ENCODE measurements around the gene CD300E.
"Not testable (repeated sequence)": the region's sequence is repeated elsewhere in the genome, so short reads cannot be mapped to it uniquely, and the experiment has no call there.

Gene CD300E, protein sequence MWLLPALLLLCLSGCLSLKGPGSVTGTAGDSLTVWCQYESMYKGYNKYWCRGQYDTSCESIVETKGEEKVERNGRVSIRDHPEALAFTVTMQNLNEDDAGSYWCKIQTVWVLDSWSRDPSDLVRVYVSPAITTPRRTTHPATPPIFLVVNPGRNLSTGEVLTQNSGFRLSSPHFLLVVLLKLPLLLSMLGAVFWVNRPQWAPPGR

DNA sequence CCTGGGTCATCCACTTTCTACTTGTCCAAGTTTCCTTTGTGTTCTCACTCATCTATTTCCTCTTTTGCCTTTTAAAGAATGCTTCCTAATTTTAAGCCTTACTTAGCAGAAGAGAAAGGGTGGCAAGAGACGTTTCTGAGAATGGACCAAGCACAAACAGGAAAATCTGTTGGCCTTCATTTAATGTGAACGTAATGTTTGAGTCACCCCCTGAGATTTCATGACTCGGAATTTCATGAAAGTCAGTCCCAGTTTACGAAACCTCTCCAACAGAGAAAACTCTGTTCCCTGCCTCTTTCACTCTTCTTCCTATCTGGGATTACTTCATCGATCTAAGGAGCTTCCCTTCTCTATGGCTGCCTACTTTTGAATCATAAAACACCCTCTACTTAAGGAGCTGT lies at the start of gene CD300E:
CD300E (minus strand) TSS at position 46 of the 401 bp plus-strand sequence. CDS start 117 bp downstream, outside the sequence.
- no peak for DNase-seq (ENCODE audit: low read depth)

DNA sequence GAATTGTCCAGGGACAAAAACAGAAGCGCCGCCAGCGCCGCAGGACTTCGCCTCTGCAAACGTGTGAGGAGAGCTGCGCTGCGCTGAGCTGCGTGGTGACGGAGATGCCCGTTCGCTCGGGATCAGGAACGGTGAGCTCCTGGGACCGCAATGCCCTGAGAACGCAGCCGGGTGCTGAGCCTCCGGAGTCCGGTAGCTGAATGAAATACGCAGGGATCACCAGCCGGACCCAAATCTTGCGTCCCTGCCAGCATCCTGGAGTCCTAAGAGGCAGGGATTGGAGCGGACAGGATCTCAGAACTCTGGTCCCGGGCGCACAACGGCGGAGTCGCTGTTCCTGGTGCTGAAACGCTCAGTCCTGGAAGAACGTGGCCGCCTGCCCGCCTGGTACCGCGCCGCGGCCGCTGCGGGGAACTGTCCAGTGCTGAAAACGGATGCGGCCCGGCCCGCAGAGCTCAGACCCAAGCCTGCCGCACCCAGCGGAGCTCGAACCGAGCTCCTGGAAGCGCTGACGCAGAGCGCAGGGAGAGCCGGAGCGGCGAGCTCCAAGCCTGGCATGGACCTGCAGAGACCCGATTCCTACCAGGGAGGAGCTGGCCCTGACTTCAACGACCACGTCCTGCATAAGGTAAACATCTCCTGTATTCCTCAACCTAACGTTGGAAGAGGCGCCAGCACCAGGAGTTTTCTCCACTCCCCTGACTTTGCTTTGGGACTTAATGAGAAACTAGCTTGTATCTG lies 47.7 kb upstream of the CD300E start:
- DNase-seq (ENCODE audit: low read depth) = peak; percentile 44

DNA sequence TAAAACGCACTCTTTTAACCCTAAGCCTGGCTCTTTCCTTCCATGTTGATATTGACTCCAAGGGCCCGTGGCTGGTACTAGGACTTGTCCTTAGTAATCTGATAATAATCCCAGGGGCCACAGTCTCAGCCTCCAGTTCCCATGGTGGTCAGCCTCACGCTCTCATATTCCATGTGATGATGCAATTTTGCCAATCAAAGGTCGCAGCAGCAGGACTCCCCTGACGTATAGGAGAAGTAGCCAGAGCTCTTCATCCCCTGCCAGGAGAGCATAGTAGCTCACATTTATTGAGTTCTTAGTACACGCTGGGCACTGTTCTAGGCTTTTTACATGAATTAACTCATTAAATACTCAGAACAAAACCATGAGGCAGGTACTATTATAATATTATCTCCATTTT lies 46.8 kb upstream of the CD300E start:
- DNase-seq (ENCODE audit: low read depth) = no peak

DNA sequence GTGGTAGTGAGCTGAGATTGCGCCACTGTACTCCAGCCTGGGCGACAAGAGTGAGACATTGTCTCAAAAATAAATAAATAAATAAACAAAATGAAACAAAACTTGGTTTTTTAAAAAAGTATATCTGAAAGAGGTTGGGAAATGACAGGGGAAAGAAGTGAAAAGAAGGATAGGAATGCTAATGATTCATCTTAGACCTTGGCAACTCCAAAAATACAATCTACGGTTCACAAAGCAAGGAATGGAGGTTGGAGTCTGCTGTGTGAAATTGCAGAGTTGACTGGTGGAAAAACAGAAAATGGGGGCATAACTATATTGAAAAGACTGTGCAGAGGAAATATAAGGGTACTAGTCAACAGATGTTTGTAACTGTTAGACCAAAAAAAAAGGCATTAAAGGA lies 40.0 kb upstream of the CD300E start:
- DNase-seq (ENCODE audit: low read depth) = no peak

DNA sequence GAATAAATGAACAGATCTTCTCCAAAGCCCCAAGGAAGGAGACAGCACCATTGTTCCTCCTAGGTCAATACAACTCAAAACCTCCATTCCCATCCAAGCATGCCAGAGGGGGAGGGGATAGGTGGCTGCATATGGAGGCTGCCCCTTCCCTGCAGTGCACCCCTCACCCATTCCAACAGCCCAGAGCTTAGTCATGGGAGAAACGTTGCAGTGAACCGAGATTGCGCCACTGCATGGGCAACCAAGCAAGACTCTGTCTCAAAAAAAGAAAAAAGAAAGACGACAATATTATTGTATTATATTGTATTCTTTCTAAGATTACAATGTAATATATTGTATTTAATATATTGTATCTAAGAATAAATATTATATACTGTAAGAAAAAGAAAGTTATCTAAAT lies 36.4 kb upstream of the CD300E start:
- DNase-seq (ENCODE audit: low read depth) = no peak

DNA sequence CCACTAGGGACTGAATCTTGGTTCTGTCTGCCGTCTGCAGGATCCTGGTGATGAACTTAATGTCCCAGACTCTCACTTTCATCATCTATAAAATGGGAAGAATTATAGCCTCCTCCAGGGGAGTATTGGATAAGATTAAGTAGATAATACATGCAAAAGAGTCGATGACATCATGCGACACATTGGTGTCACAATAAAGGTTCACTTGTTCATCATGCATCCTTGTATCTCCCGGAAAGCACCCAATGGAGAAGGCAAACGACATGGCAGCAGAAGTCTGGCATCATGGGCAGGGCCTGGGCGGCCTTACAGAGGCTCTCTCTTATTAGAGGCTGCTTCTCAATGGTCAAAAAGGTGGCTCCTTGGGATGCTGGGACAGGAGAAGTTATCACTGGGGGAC lies 35.1 kb upstream of the CD300E start:
- DNase-seq (ENCODE audit: low read depth) = no peak

DNA sequence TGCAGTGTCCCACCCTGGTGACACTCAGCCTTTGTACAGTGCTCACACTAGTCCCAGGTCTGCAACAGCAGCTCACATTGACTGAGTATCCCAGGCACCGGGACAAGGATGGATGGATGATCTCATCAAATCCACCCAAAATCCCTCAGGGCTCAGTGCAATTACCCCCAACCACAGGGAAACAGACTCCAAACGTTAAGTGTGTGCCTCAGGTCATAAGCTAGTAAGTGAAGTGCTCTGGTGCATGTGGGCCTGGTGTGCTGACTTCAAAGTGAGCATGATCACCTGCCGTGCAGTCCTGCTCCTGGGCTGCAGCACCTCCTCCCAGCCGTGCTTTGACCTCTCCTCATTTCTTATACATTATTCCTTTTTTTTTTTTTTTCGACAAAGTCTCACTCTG lies 31.2 kb upstream of the CD300E start:
- no peak for DNase-seq (ENCODE audit: low read depth)

DNA sequence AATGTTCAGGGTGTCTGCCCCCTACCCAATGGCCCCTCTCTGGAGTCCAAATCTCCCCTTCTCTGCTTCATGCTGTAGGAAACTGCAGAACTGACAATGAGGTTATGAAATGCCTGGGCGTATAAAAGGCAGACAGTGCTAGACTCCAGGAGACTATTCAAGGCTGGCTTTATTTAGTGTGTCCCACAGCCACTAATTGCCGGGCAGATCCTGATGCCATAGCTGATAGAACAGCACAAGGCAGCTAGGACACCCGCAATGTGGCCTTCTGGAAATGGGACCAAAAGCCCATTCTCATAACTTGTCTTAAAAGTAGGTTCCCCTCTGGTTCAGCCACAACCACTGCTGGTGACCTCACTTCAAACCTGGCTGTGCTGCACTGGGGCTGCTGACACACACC lies 28.5 kb upstream of the CD300E start:
- no peak for DNase-seq (ENCODE audit: low read depth)

DNA sequence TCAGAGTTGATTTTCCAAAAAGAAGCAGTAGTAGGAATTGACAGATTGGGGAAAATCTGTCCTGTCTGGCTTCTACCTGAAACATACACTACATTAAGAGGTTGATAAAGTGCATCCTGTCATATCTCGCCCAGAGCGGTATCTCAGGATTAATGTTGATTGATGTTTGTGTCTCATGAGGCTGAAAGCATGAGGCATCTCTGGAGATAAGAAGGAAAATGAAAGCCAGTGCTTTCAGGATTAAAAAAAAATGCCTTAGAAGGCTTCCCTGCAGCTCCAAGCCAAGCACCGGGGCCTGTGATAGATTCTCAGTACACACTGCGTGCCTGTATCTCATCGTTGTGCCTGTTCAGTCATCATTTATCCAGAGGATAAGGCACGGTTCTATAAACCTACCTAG lies 26.4 kb upstream of the CD300E start:
- DNase-seq (ENCODE audit: low read depth) = no peak

DNA sequence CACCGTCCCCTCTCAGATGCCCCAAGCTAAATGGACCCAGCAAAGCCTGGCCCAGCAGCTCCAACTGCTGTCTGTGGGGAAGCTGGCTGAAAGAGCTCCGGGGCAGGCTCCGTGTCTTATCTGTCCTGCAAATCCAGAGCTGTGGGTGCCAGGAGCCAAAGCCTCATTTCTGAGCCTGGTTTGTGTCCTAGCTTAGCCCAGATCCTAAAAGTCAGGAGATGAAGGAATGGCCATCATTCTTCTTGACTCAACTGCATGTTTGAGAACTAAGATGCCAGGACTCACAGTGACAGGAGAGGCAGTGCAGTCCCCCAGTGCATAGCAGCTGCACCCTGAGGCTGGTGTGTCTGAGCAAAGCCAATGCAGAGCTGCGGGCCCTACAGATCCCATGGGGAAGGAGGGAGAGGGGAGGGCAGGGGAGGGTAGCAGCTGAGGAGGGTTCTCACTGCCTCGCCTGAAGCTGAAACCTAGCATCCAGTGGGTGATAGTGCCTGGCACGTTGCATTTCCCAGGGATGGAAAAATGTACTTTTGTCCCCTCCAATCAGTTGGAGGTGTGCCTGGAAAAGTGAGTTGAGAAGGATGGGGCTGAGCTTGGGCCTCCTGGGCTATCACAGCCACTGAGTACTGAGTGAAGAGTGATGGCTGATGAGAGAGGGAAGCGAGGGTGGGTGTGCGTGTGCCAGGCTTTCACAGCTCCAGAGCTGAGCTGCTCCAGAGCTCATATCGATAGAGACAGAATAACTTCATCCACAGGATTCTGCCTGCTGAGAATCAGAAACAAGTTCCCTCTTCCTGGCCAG lies 24.5 kb upstream of the CD300E start:
- no peak for DNase-seq (ENCODE audit: low read depth)

DNA sequence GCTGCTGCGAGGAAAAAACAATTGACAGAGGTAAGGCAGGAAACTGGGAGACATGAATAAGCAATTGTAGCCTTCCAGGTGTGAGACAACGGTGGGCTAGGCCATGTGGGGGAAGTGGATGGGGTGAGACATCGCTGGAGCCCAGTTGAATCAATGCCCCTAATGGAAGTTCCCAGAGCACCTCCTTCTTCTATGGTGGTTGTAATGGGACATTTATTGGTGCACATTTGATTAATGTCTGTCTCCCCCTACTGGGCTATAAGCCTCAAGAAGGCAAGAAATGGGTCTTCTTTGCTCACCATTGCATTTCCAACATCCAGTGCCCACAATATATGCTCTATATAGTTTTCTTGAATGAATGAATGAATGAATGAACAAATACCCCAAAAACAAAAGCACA lies 22.7 kb upstream of the CD300E start:
- no peak for DNase-seq (ENCODE audit: low read depth)

DNA sequence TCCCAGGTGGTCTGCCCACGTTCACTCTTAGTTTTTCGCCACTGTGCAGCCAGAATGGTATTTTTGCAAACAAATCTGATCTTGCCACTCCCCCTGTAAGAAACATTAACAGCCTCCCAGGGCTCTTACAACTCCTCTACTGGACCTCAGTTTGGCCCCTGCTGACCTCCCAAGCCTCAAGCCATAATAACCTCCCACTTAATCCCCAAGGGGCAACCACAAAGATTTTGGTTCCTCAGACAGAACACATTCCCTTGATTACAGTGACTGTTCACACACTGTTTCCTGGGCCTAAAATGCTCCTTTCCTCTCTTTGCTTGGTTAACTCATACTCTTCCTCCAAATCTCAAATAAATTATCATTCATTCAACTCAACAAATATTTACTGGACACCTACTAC lies 21.5 kb upstream of the CD300E start:
- DNase-seq (ENCODE audit: low read depth) = no peak

DNA sequence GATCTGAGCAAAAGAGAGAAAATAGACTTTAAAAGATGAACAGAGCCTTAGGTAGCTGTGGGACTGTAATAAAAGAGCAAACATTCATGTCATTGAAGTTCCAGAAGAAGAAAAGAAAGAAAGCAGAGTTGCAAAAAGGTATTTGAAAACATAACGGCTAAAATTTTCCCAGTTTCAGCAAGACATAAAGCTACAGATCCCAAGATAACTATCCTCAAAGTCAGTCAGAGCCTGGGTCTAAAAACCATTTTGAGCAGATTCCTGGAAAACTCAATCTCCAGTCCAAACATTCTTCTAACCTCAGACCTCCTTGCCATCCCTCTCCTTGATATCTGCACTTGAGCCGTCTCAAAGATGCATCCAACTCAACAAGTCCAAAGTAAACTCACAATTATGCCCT lies 20.9 kb upstream of the CD300E start:
- DNase-seq (ENCODE audit: low read depth) = no peak

DNA sequence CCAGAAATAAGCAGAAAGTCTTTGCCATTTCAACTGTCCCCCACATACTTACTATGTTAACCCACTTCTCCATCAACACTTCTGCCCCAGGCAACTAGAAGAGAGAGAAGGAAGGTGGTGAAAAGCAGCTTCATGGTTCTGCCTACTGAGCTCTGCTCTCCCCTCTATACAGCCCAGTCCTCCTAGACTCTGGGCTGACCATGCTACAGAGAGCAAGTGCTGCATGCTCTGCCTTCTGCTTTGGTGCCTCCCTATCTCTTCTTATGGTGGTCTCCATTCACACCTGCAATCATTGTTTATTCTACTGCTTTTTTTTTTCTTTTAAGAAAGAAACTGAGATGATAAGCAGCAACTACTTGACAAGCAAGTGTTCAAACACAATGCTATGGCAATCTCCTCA lies 20.3 kb upstream of the CD300E start:
- DNase-seq (ENCODE audit: low read depth) = no peak

DNA sequence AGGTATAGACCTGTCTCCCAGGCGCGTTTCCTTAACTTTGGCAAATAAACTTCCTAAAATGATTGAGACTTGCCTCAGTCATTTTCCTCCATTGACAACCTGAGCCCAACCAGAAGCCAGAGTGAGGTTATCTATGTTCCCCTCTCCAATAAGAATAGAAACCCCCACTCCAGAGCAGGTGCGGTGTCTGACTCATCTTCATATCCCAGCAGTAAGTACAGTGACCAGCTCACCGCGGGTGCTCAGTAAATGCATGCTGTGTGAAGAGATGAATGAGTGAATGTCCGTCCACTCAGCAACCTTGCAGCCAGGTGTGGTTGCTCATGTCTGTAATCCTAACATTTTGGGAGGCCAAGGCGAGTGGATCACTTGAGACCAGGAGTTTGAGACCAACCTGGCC lies 19.5 kb upstream of the CD300E start:
- no peak for DNase-seq (ENCODE audit: low read depth)

DNA sequence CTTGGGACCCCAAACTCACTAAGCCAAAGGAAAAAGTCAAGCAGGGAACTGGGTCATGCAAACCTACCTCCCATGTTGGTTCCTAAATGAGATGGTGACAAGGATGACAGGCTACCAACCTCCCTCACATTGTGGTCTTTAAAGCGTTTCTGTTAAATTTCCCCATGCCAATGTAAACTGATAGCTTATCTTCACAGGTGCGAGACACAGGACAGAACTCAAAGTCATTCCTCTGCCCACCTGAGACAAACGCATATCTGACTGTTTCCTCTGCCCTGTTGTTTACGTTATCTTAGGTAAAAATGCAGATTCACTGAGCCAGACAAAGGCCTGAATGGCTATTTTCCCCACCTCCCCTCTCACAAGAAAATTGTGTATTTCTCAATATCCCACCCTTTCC lies 19.0 kb upstream of the CD300E start:
- DNase-seq (ENCODE audit: low read depth) = no peak

DNA sequence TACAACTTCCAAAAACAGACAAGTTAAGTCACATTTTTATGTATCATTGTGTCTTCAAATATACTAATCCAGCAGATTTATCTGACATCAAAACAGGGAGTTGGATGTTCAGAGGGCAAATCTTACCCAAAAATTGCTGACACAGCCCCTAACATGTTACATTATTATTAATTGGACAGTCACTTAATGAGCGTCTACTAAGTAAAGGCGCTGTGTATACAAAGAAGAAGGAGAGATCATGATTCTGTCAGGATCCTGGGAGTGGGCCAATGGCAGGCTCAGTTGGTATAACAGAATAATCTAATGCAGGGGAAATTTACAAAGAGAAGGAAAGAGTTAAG lies 18.4 kb upstream of the CD300E start:
- DNase-seq (ENCODE audit: low read depth) = no peak

DNA sequence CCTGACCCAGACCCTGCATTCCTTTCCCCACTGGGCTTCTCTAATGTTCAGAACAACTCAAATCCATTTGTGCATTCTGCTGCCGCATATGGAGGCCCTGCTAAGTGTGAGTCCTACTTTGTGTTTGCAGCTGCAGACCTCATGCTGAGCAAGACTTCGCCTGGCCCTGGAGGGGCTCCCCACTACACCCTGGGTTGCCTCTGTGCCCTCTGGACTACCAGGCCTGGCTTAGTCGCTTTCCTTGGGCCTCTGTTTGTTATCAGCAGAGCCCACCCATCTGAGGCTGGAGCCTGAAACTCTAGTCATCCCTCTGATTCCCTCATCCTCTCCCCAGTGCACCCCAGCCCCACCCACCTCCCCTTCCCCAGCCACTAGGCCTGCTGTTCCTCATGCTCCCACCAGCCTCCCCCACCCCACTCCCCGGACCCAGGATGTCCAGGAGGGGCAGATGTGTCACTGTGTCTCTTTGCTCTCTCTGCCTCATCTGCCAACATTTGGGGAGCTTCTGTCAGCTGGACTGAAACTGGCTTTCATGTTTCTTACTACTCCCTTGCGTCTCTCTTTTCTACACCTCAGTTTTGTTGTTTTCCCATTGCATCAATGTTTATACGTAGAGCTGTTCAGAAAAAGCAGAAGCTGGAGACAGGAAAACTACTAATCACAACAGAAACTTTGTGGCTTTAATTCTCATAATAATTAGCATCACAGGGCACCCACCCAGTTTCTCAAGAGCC lies 17.9 kb upstream of the CD300E start:
- no peak for DNase-seq (ENCODE audit: low read depth)

DNA sequence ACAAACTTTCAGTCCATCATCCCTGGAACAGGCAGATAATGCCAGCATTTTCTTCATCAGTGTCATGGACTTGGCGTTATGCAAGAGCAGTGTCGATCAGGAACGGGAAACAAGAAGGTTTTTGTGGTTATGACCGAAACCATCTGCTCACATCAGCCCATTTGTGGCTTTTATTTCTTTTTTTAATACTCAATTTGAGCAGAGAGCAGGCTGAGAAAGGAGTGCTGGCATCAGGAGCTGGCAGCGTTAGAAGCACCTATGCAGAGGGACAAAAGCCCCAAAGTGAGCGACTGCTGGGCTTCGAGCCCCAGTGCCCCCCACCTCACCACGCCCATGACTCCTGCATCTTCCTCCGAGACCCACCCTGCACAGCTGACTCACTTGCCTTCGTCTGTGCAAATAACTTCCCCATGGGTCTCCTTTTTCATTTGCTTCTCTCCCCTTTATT lies 16.2 kb upstream of the CD300E start:
- DNase-seq (ENCODE audit: low read depth) = no peak

DNA sequence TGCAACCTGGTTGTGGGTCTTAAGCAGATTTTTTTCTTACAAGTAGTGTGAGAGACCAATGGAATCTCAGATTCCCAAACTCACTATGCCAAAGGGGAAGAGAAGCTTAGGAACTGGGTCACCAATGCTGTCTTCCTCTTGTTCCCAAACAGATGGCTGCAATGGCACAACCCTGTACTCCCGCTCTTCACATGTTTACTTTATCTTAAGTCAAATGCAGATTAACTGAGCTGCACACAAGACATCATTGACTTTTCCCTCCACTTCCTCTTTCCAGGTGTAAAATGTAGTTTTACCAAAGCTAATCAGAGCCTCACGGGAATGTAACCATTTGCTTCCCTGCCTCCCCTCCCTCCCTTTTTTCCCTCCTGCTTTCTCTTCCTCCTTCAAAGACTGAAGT lies 14.4 kb upstream of the CD300E start:
- DNase-seq (ENCODE audit: low read depth) = no peak

DNA sequence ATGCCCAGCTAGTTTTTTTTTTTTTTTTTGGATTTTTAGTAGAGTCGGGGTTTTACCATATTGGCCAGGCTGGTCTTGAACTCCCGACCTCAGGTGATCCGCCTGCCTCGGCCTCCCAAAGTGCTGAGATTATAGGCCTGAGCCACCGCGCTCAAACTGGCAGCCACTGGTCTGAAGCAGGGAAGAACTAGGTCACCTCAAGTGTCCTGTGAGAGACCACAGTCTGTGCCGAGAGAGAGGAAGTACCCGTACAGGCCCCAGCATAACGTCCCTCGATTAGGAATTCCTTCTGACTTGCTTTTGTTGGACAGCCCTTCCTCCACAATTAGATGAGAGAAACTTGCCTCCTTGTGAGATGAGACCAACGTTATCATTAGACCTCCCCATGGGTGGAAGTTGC lies 13.7 kb upstream of the CD300E start:
- no peak for DNase-seq (ENCODE audit: low read depth)

DNA sequence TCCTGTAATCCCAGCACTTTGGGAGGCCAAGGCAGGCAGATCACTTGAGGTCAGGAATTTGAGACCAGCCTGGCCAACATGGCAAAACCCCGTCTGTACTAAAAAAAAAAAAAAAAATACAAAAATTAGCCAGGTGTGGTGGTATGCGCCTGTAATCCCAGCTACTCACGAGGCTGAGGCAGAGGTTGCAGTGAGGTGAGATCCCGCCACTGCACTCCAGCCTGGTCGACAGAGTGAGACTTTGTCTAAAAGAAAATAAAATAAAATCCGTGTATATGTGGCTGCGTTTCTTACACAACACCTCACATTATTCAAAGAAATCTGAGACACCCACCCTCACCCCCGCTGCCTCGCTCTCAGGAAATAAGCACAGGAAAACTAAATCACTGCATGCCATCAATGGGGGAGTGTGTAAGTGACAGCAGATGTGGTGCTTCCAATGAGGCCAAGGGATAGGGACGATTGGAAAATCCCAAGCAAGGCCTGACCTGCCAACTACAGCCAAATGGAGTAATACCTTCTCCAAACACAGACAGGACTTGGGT lies 13.1 kb upstream of the CD300E start:
- not testable (repeated sequence) for DNase-seq (ENCODE audit: low read depth)

Data from EH (cell line).